HUDEP-2 (cell line): ENCODE results near the gene DUSP10.

ENCODE experiments used
- DNase-seq, 76 experiments: peaks; one replicate each; lab custom pipeline; 2025; ENCODE audit not compliant: unreplicated experiment in 76 of 76; lab: John Stamatoyannopoulos, UW

Gene DUSP10

GRCh38 chr1:221697923-221698425, 43.9 kb downstream of the DUSP10 start:
- DNase-seq, result no peak

GRCh38 chr1:221696718-221697461, 45.0 kb downstream of the DUSP10 start:
- no peak for DNase-seq

- no peak for DNase-seq
These were observed 45.9 kb downstream of the DUSP10 start for GRCh38 chr1:221696027-221696426.

- no peak for DNase-seq
These were observed 46.6 kb downstream of the DUSP10 start for GRCh38 chr1:221695301-221695700.

- DNase-seq, result no peak
These were observed 47.8 kb downstream of the DUSP10 start for GRCh38 chr1:221694109-221694508.

- peak in 3 of 76 experiments; percentile 6 to 13 (median 8) for DNase-seq
These were observed 48.8 kb downstream of the DUSP10 start for GRCh38 chr1:221693087-221693486.

GRCh38 chr1:221692643-221693042, 49.2 kb downstream of the DUSP10 start:
- DNase-seq, result no peak

GRCh38 chr1:221691261-221691660, 50.6 kb downstream of the DUSP10 start:
- no peak for DNase-seq

GRCh38 chr1:221690858-221691257, 51.0 kb downstream of the DUSP10 start:
- DNase-seq, result no peak

- DNase-seq, result no peak
These were observed 52.8 kb downstream of the DUSP10 start for GRCh38 chr1:221689138-221689537.

GRCh38 chr1:221688488-221688843, 53.4 kb downstream of the DUSP10 start:
- DNase-seq, result no peak

GRCh38 chr1:221687836-221688487, 53.9 kb downstream of the DUSP10 start:
- DNase-seq, result no peak

- no peak for DNase-seq
These were observed 58.2 kb downstream of the DUSP10 start for GRCh38 chr1:221683681-221684080.

- DNase-seq, result no peak
These were observed 61.8 kb downstream of the DUSP10 start for GRCh38 chr1:221680085-221680484.

GRCh38 chr1:221678014-221678413, 63.9 kb downstream of the DUSP10 start:
- DNase-seq, result no peak

- DNase-seq, result no peak
These were observed 65.7 kb downstream of the DUSP10 start for GRCh38 chr1:221675880-221676800.

- DNase-seq, result no peak
These were observed 68.9 kb downstream of the DUSP10 start for GRCh38 chr1:221672965-221673364.

- peak in 2 of 76 experiments; percentile 1 to 18 for DNase-seq
These were observed 69.6 kb downstream of the DUSP10 start for GRCh38 chr1:221672239-221672645.

GRCh38 chr1:221670081-221670480, 71.8 kb downstream of the DUSP10 start:
- no peak for DNase-seq

GRCh38 chr1:221669441-221669840, 72.4 kb downstream of the DUSP10 start:
- no peak for DNase-seq

GRCh38 chr1:221667504-221667903, 74.4 kb downstream of the DUSP10 start:
- no peak for DNase-seq
